LNCaP clone FGC (cell line): ENCODE measurements around the gene HSPB2.
"Not testable (repeated sequence)": the region's sequence is repeated elsewhere in the genome, so short reads cannot be mapped to it uniquely, and the experiment has no call there.

ENCODE experiments used
- DNase-seq: peaks from one replicate; pipeline ENCODE4 v3.0.0-alpha.2; 2011; ENCODE audit warnings: low read depth
- H3K4me3 ChIP-seq: 2 replicates; pipeline ENCODE4 v1.5.1; 2011; ENCODE audit warnings: mild to moderate bottlenecking, low read depth, low read length, control low read depth
- CTCF ChIP-seq: IDR thresholded peaks from 2 replicates; pipeline ENCODE4 v1.5.1; 2012; ENCODE audit warnings: mild to moderate bottlenecking; ENCODE audit not compliant: control insufficient read depth, insufficient read depth; ENCODE audit errors: extremely low read depth

The HSPB2 gene

DNA sequence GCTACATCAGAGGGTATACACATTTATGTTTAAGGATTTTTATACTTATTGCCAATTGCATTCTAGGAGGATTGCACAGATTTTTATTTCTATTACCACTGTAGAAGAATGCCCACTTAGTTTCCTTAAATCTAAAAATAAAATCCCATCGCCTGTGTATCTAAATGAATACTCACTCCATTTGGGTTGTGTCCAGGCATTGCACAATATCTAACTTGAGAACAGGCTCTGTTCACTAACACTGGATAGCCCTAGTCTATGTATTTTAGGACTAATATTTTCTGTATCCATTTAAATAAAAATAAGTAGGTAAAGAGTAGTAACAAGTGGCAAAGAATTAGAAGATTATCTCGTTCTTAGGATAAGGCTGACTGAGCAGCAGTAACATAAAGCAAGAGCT lies 10.3 kb downstream of the HSPB2 start:
- H3K4me3 ChIP-seq = no peak overlapping the region
- no peak for TF ChIP-seq CTCF
- no peak for DNase-seq

DNA sequence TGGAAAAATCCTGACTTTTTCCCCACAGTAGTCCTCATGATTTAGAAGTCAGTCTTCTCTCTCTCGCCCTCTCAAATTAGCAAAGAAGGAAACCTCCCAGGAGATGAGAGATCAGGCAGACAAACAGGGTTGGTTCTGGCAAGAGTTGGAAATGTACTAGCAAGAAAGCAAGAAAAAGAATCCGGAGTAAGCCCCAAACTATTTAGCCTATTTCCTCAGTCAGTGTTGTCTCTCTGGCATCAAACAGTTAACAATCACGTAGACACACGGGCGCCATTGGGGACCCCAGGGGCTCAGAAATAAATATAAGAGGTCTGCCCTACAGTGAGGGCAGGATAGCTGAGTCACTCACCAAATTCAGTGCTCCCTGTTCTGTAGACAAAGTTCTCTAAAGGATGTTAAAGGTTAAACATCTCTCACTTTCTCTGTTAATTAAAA lies 10.8 kb downstream of the HSPB2 start:
- H3K4me3 ChIP-seq = no peak overlapping the region
- TF ChIP-seq CTCF = no peak
- no peak for DNase-seq

DNA sequence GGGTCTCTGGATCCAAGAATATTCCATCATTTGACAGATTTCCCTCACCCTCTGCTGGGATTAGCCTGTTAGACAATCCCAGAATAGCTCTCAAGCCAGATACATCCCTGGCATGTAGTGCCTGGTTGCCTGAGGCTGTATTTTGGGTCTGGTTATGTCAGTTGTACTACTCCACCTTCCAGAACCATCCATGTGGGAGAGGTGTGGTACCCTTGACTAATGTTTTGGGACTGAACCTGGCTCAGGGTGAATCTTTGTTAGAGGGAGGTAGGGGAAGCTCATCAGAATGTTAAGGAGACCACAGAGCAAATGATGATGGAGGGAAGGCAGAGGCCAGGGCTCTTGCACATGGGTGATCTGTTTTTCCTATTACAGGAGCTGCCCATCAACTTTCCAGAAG lies 11.4 kb downstream of the HSPB2 start:
- H3K4me3 ChIP-seq = no peak overlapping the region
- TF ChIP-seq CTCF = no peak
- DNase-seq = no peak

DNA sequence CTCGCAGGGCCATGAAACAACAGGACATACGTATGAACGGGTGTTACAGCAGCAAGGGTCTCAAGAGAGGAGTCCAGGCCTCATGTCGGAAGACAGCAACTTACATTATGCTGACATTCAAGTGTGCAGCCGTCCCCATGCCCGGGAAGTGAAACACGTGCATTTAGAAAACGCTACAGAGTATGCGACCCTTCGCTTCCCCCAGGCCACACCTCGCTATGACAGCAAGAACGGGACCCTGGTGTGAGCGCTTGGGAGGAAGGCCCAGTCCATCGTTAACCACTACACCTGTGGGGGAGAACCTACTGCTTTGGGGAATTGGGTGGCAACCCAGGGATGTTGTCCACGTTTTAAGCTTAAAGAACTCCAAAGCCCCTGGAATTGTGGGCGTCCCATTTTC lies 13.4 kb downstream of the HSPB2 start:
- no peak for DNase-seq
- no peak for TF ChIP-seq CTCF
- H3K4me3 ChIP-seq = no peak overlapping the region; the same call in 1 of the 2 replicates

GRCh38 chr11:111926505-111927391 lies 14.2 kb downstream of the HSPB2 start:
- TF ChIP-seq CTCF = no peak
- H3K4me3 ChIP-seq = peak overlapping the region; percentile 46
- peak; percentile 88 for DNase-seq

GRCh38 chr11:111930472-111930871 lies 17.9 kb downstream of the HSPB2 start:
- H3K4me3 ChIP-seq = no peak overlapping the region
- no peak for TF ChIP-seq CTCF
- DNase-seq = no peak

GRCh38 chr11:111932611-111932950 lies 20.0 kb downstream of the HSPB2 start:
- no peak overlapping the region for H3K4me3 ChIP-seq
- no peak for DNase-seq
- no peak for TF ChIP-seq CTCF

- not testable (repeated sequence) for DNase-seq
Observed at GRCh38 chr11:111933176-111933575, 20.6 kb downstream of the HSPB2 start.

More at GRCh38 chr11:111933176-111933575, 20.6 kb downstream of the HSPB2 start:
- H3K4me3 ChIP-seq = not testable (repeated sequence)
